GM19351 (cell line): ENCODE data around the gene CADM2.
"Not testable (repeated sequence)": the region's sequence is repeated elsewhere in the genome, so short reads cannot be mapped to it uniquely, and the experiment has no call there.

Experiments
- ATAC-seq: cut with Tn5 transposase; IDR thresholded peaks from one replicate; pipeline ENCODE4 v1.9.1; 2021; ENCODE audit warnings: mild to moderate bottlenecking, moderate library complexity; ENCODE audit not compliant: unreplicated experiment

The CADM2 gene

GRCh38 chr3:85455561-85456200, 496.9 kb downstream of the CADM2 start:
- no peak for ATAC-seq

DNA sequence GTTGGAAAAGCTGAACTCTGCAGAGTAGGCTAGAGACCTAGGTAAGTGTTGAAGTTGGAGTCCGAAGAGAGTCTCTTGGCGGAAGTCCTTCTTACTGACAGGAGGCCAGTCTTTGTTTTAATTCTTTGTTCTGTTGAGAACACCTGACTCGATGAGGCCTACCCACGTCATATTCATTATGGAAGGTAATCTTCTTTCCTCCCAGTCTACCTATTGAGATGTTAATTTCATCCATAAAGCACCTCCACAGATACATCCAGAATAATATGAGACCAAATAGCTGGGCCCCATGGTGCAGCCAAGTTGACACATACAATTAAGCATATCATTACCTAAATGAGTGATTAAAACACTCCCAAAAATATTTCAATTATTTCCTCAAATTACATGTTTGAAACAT, 515.5 kb downstream of the CADM2 start:
- ATAC-seq = no peak

DNA sequence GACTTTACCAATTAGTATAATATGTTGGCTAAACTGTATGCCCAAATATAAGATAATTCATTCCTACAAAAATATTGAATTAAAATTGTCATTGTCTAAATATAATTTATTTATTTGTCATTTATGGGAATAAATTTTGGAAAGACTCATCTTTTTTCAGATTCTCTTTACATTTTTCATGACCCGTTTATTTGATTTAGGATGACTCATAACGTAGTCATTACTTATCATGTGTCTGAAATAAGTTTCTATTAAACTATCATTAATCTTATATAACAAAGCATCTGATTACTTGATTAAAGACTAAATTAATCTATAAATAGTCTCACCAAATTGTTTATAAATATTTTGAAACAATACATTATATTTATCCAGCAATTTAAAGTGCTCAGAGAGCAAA, 516.6 kb downstream of the CADM2 start:
- ATAC-seq = no peak

- no peak for ATAC-seq
Measured at GRCh38 chr3:85476891-85477495, 518.2 kb downstream of the CADM2 start.

DNA sequence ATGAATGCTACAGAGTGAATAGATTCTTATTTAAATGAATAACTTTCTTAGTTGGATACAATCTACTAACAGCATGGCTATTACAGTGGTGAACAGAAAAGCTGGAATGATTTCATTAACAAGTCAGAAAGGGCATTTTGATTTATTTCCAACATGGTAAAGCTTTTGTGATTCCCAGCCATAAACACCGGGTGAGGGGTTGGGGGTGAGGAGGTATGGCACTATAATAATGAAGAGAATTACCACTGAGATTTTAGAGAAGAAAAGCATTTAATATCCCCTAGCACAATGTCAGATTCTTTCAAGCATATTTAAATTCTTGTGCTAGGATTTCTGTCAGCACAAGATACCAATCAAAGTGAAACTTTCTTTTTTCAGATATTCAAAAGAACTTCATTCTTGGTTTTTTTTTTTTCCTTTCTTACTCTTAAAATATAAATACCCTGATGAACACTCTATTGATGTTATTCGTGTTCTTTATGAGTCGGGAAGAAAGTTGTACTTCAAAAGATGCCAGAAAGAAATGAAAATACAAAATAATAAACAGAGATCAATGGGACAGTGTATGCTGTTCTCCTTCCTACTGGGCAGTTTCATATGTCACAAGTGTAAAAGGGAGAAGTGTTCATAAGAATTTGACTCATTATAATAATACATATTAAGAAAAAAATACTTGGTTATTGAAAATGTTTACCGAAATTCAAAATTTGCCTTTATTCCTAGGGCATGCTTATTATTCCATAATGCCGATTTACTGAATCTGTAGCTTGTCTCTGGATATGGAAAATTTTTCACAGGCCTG, 522.8 kb downstream of the CADM2 start:
- no peak for ATAC-seq

DNA sequence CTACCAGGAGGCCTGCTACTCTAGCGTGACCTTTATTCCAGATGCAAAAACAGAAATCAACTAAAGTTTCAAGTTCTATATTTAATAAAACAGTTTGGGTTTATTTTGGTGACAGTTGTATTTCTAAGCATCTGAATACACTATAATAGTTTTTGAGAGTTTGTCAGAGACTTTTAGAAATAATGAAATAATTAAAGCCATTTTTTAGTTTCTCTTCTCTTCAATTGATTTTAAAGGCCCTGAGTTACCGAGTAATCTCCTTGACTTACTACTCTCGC, 523.4 kb downstream of the CADM2 start:
- no peak for ATAC-seq

DNA sequence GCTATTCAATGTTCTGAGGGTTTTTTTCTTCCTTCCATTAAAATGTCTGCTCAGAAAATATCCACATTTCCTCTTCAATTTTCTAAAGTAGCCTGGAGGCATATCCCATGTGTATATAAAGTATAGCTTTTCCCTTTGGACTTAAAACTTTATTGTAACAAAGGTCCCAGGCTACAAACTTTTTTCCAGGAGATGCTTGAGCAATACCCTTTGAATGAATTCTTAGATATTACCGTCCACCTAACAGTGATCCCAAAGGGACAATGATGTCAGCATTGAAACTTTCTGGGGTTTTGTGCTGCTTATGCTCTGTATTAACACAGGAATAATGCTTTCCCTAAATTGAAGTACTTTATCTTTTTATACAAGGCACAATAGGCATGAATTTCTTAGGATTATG, 525.2 kb downstream of the CADM2 start:
- no peak for ATAC-seq

- no peak for ATAC-seq
Measured at GRCh38 chr3:85487375-85487774, 528.6 kb downstream of the CADM2 start.

DNA sequence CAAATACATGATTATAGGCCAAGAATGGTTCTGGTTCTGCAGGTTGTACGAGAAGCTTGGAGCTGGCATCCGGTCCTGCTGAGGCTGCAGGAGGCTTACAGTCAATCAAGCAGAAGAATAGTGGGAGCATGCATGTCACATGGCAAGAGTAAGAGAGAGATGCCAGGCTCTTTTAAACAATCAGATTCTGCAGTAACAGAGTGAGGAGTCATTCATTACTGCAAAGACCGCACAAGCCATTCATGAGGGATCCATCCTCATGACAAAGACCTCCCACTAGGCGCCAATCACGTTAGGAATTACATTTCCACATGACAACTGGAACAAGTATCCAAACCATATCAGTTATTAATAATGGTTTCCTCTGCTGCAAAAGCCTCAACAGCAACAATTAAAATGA, 536.8 kb downstream of the CADM2 start:
- no peak for ATAC-seq

DNA sequence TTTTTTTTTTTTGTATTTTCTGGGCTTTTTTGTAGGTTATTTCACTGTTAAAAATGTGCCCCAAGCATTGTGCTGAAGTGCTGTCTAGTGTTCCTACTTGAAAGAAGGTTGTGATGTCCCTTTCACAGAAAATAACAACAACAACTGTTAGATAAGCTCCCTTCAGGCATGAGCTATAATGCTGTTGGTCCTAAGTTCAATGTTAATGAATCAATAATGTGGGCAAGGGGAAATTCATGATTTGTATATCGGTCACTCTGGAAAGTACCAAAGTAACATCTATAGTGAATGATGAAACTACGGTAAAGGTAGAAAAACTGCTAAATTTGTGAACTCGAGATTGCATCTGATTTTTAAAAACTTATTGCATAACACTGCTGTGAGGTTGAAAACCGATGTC, 539.4 kb downstream of the CADM2 start:
- no peak for ATAC-seq

DNA sequence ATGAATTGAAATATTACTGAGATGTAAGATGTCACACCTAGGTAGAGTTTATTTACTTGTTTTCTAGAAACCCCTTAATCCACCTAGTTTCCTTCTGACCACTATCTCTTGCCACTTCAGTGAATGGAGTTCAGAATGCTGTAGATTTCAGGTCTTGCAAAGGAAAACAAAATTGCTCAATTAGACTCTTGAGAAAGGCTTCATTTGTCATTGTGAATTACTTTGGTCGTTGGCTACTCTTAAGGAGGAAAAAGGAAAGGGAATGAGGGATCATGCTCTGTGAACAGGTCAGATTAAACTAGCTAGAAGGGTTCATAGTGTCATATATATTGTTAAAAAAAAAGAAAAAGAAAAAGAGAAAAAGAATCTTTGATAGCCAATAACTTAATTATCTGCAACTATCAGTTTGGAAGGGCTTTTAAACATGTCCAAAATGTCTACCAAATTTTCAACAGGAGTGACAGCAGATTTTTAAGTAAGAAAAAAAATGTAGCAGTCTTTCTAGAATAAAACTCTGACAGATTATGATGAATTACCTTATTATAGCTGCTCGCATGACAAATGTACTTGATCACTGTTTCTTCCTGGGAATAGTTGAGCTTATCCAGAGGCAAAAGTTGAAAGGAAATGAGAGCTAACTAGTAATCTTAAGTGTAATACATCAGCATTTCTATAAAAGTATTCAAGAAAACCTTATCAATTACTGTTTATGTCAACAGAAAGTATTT, 543.5 kb downstream of the CADM2 start:
- ATAC-seq = no peak

- not testable (repeated sequence) for ATAC-seq
Measured at GRCh38 chr3:85504129-85504784, 545.5 kb downstream of the CADM2 start.

DNA sequence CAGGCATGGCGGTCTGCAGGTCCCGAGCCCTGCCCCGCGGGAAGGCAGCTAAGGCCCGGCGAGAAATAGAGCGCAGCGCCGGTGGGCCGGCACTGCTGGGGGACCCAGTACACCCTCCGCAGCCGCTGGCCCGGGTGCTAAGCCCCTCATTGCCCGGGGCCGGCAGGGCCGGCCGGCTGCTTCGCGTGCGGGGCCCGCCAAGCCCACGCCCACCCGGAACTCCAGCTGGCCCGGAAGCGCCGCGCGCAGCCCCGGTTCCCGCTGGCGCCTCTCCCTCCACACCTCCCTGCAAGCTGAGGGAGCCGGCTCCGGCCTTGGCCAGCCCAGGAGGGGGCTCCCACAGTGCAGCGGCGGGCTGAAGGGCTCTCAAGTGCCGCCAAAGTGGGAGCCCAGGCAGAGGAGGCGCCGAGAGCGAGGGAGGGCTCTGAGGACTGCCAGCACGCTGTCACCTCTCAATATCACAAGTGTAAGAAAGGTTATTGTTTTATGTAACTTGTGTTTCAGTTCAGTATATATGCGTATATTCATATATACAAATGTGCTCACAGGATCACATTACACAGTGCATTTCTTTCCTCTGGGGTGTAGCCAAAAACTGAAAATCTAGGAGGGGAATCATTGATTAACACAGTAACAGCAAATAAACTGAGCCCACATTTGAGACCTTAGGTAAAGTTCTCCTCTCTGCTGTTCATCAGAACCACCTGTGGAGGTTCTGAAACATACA, 546.2 kb downstream of the CADM2 start:
- ATAC-seq = not testable (repeated sequence)

DNA sequence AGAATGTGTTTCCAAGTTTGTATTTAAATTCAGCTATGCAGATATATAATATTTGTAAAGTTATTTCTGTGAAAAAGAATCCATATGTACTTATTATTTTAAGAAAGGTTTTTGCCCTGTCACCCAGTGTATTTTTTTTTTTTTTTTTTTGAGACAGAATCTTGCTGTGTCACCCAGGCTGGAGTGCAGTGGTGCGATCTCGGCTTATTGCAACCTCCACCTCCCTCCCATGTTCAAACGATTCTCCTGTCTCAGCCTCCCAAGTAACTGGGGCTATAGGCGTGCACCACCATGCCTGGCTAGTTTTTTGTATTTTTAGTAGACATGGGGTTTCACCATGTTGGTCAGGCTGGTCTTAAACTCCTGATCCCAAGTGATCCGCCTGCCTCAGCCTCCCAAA, 548.3 kb downstream of the CADM2 start:
- ATAC-seq = not testable (repeated sequence)

DNA sequence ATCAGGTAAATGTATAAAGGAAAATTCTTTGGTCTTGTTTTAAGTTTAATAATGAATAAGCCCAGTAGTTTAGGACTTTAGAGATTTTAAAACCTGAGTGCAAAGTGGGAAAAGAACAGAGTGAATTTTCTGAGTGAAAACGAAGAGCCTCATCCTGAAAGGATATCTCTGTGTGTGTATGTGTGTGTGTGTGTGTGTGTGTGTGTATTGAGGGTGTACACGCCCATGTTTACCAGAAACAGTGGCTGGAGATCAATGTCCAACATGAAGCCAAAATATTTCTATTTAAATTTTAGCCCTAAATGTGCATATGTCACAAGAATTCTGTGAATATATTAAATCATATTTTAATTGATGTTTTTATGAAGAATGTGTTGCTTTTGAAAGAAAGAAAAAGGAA, 549.9 kb downstream of the CADM2 start:
- no peak for ATAC-seq

GRCh38 chr3:85516146-85516545, 557.4 kb downstream of the CADM2 start:
- ATAC-seq = no peak

DNA sequence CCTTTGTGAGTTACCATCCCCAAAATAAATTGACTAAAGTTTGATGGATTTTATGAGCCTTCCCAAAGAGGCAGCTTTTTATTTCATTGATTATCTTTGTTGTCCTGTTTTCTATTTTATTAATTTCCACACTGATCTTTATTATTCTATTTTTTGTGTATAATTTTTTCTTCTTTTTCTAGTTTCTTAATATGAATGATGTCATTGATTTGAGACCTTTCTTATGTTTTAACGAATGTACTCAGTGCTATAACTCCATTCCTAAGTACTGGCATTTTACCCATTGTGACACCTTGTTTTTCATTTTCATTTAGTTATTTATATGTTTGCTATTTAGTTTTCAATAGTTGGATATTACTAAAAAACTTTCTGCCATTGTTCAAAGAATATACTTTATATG, 565.3 kb downstream of the CADM2 start:
- no peak for ATAC-seq

DNA sequence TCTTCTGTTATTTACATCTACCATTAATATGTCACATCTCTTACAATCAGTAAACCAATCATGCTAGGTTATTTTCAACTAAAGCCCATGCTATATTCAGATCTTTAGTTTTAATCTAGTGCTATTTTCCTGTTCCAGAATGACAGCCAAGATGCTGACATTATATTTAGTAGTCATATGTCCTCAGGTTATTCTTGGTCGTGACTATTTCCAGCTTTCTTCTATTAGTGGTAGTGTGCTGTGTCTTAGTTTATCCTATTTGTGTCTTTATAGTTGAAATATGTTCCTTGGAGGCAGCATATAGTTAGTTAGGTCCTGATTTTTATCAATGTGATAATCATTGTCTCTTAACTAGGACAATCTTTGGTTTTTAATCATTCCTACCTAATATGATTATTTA, 566.5 kb downstream of the CADM2 start:
- no peak for ATAC-seq

DNA sequence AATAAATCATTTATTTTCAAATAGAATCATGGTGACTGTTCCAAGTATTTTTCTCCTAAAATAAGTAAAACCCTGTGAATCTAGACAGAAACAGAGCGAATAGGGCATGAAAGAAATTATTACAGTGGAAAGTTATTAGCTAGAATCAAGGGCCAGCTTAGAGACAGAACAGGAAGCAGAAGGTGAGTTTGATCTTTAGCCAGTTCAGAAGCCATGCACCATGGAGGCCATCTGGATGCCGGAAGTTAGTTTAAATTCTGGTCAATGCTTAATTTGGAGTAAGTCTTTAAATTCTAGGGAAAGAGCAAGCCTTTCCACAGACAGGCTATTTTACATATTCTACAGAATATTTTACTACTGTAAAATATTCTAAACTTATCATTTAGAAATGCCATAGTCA, 574.8 kb downstream of the CADM2 start:
- no peak for ATAC-seq

- no peak for ATAC-seq
Measured at GRCh38 chr3:85535517-85535916, 576.7 kb downstream of the CADM2 start.

DNA sequence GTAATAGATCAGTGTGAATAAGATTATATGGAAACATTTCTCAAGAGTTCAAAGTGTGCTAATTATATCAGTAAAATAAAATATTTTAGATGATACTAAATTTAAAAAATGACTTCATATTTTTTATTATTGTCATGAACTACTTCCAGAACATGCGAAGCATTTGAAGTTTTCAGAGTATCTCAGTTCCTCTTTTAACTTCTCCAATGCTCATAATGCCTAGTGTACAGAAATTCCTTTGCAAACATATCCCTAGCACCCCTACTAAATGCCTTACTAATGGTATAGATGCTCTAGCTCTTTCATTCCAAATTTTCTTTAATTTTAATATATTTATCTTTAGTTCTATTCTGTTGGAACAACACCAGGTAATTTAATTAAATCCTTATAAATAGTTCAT, 580.4 kb downstream of the CADM2 start:
- ATAC-seq = no peak
